ENCODE results near the gene CLASP1.

DNA sequence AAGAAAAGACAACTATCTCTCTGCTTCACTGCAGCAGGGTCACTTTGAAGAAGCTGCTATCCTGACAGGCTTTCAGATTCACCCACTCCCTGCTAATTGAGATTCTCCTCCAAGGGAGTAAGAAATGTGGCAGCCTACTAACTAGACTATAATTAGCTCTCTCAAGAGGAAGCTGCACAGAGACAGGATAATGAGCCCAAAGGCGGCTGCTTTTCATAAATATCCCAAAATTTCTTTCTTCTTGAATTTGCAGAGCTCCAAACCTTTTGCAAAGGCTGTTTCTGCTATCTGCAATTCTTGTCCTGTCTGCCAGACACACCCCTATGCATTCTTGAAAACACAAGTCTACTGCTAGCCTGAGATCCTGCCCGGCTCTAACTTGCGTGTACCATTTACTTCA lies 172.6 kb downstream of the CLASP1 start:
- TF ChIP-seq, protein P1, sequence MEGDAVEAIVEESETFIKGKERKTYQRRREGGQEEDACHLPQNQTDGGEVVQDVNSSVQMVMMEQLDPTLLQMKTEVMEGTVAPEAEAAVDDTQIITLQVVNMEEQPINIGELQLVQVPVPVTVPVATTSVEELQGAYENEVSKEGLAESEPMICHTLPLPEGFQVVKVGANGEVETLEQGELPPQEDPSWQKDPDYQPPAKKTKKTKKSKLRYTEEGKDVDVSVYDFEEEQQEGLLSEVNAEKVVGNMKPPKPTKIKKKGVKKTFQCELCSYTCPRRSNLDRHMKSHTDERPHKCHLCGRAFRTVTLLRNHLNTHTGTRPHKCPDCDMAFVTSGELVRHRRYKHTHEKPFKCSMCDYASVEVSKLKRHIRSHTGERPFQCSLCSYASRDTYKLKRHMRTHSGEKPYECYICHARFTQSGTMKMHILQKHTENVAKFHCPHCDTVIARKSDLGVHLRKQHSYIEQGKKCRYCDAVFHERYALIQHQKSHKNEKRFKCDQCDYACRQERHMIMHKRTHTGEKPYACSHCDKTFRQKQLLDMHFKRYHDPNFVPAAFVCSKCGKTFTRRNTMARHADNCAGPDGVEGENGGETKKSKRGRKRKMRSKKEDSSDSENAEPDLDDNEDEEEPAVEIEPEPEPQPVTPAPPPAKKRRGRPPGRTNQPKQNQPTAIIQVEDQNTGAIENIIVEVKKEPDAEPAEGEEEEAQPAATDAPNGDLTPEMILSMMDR (conservative IDR thresholded peaks at IDR 0.05; ENCODE audit: low read depth in 2 of 2): no peak
- no peak for TF ChIP-seq EZH2phosphoT487 (IDR thresholded peaks at IDR 0.05; ENCODE audit: unreplicated experiment)
